NCI-H446 treated with DMSO at 0.1 percent for 48 hours (cell line): ENCODE data around the gene SNX3.

ENCODE experiments used
- DNase-seq: peaks from one replicate; lab custom pipeline; 2025; lab: John Stamatoyannopoulos, UW

The SNX3 gene

GRCh38 chr6:108170332-108171290 is 90.2 kb downstream of the SNX3 start:
- no peak for DNase-seq

GRCh38 chr6:108169464-108170331 is 91.1 kb downstream of the SNX3 start:
- DNase-seq: no peak

- no peak for DNase-seq
Measured at GRCh38 chr6:108168501-108169463, 92.1 kb downstream of the SNX3 start.

- DNase-seq: no peak
Measured at GRCh38 chr6:108168090-108168463, 92.8 kb downstream of the SNX3 start.

- DNase-seq: no peak
Measured at GRCh38 chr6:108167449-108168089, 93.3 kb downstream of the SNX3 start.

GRCh38 chr6:108166664-108167448 is 94.0 kb downstream of the SNX3 start:
- DNase-seq: no peak

GRCh38 chr6:108165714-108166663 is 94.9 kb downstream of the SNX3 start, which contains the start of gene NR2E1:
NR2E1 (plus strand) TSS chr6:108166022; CDS start chr6:108166766, 744 bp downstream.
- peak; percentile 33 for DNase-seq

- no peak for DNase-seq
Measured at GRCh38 chr6:108164815-108165706, 95.8 kb downstream of the SNX3 start.

- no peak for DNase-seq
Measured at GRCh38 chr6:108164543-108164814, 96.4 kb downstream of the SNX3 start.

- DNase-seq: no peak
Measured at GRCh38 chr6:108163644-108164542, 96.9 kb downstream of the SNX3 start.

GRCh38 chr6:108163267-108163643 is 97.6 kb downstream of the SNX3 start:
- DNase-seq: no peak

GRCh38 chr6:108161724-108162282 is 99.0 kb downstream of the SNX3 start:
- no peak for DNase-seq
